H9 (cell line): Measurements from ENCODE around the gene ATP6V1B1. TPM values are rescaled to one million over a fixed set of nuclear protein-coding genes. Genes with fewer than 3 reads are reported as not detected.

Experiments
- DNase-seq: peaks from one replicate; pipeline ENCODE4 v3.0.0-alpha.2; 2017
- H2AFZ ChIP-seq: one replicate; pipeline ENCODE4 v1.6.1; 2013; ENCODE audit warnings: mild to moderate bottlenecking, low read length, control low read depth, moderate library complexity
- H2AK5ac ChIP-seq: 2 replicates; pipeline ENCODE4 v1.6.1; 2013; ENCODE audit warnings: low read length, control low read depth, mixed read lengths; ENCODE audit not compliant: insufficient read length
- H2BK120ac ChIP-seq: one replicate; pipeline ENCODE4 v1.6.1; 2013; ENCODE audit warnings: low read depth, mild to moderate bottlenecking, low read length, control low read depth, inconsistent platforms; ENCODE audit not compliant: poor library complexity, severe bottlenecking
- H2BK12ac ChIP-seq: 2 replicates; pipeline ENCODE4 v1.6.1; 2013; ENCODE audit warnings: low read length, control low read depth, mixed read lengths, low read depth; ENCODE audit not compliant: insufficient read length
- H2BK15ac ChIP-seq: 2 replicates; pipeline ENCODE4 v1.6.1; 2013; ENCODE audit warnings: low read depth, low read length, control low read depth
- H2BK20ac ChIP-seq: one replicate; pipeline ENCODE4 v1.6.1; 2013; ENCODE audit warnings: low read depth, mild to moderate bottlenecking, low read length, control low read depth, inconsistent platforms; ENCODE audit not compliant: poor library complexity, severe bottlenecking
- H2BK5ac ChIP-seq: 2 replicates; pipeline ENCODE4 v1.6.1; 2013; ENCODE audit warnings: low read length, control low read depth, mixed read lengths; ENCODE audit not compliant: insufficient read length
- H3K14ac ChIP-seq: 2 replicates; pipeline ENCODE4 v1.6.1; 2013; ENCODE audit warnings: low read length, control low read depth; ENCODE audit not compliant: insufficient read depth
- H3K18ac ChIP-seq: 2 replicates; pipeline ENCODE4 v1.6.1; 2013; ENCODE audit warnings: low read depth, mild to moderate bottlenecking, mixed read lengths, low read length, control low read depth; ENCODE audit not compliant: insufficient read length
- H3K23ac ChIP-seq: 2 replicates; pipeline ENCODE4 v1.6.1; 2013; ENCODE audit warnings: low read length, control low read depth, mixed read lengths, low read depth; ENCODE audit not compliant: insufficient read length
- H3K23me2 ChIP-seq: 2 replicates; pipeline ENCODE4 v1.6.1; 2013; ENCODE audit warnings: low read depth, mild to moderate bottlenecking, mixed read lengths, low read length, control low read depth; ENCODE audit not compliant: insufficient read length, poor library complexity, severe bottlenecking
- H3K27ac ChIP-seq: 2 replicates; pipeline ENCODE4 v1.5.1; 2013; ENCODE audit warnings: low read length, control low read depth, mixed read lengths, low read depth; ENCODE audit not compliant: insufficient read length
- H3K27me3 ChIP-seq: 2 replicates; pipeline ENCODE4 v1.6.1; 2013; ENCODE audit warnings: low read length, control low read depth, inconsistent platforms; ENCODE audit not compliant: insufficient read depth
- H3K4ac ChIP-seq: 2 replicates; pipeline ENCODE4 v1.6.1; 2013; ENCODE audit warnings: low read depth, mild to moderate bottlenecking, control low read depth, inconsistent platforms, low read length, moderate library complexity
- H3K4me1 ChIP-seq: 2 replicates; pipeline ENCODE4 v1.6.1; 2013; ENCODE audit warnings: low read length, control low read depth, inconsistent platforms; ENCODE audit not compliant: insufficient read depth
- H3K4me2 ChIP-seq: 2 replicates; pipeline ENCODE4 v1.6.1; 2013; ENCODE audit warnings: low read length, control low read depth, mixed read lengths; ENCODE audit not compliant: insufficient read length, insufficient read depth
- H3K56ac ChIP-seq: 2 replicates; pipeline ENCODE4 v1.6.1; 2013; ENCODE audit warnings: low read depth, mild to moderate bottlenecking, mixed read lengths, low read length, control low read depth; ENCODE audit not compliant: insufficient read length
- H3K79me1 ChIP-seq: 2 replicates; pipeline ENCODE4 v1.6.1; 2013; ENCODE audit warnings: low read depth, mild to moderate bottlenecking, moderate library complexity, low read length, control low read depth, inconsistent platforms; ENCODE audit not compliant: insufficient read depth, poor library complexity, severe bottlenecking
- H3K79me2 ChIP-seq: 2 replicates; pipeline ENCODE4 v1.6.1; 2013; ENCODE audit warnings: low read length, control low read depth, inconsistent platforms; ENCODE audit not compliant: insufficient read depth
- H3K9ac ChIP-seq: 2 replicates; pipeline ENCODE4 v1.6.1; 2013; ENCODE audit warnings: low read length, control low read depth, mixed read lengths; ENCODE audit not compliant: insufficient read length; ENCODE audit errors: extremely low read depth
- H3K9me3 ChIP-seq: one replicate; pipeline ENCODE4 v1.6.1; 2013; ENCODE audit warnings: low read depth, low read length, inconsistent platforms; ENCODE audit not compliant: control insufficient read depth
- H3T11ph ChIP-seq: one replicate; pipeline ENCODE4 v1.6.1; 2013; ENCODE audit warnings: mild to moderate bottlenecking, low read length, control low read depth, inconsistent platforms
- H4K20me1 ChIP-seq: one replicate; pipeline ENCODE4 v1.6.1; 2013; ENCODE audit not compliant: control insufficient read depth, insufficient read length, insufficient read depth
- H4K5ac ChIP-seq: 2 replicates; pipeline ENCODE4 v1.6.1; 2013; ENCODE audit warnings: low read depth, mild to moderate bottlenecking, mixed read lengths, low read length, control low read depth; ENCODE audit not compliant: insufficient read length
- H4K8ac ChIP-seq: replicated peaks from 2 replicates; pipeline ENCODE4 v1.6.1; 2013; ENCODE audit warnings: low read length, control low read depth, mixed read lengths, low read depth; ENCODE audit not compliant: insufficient read length
- H4K91ac ChIP-seq: 2 replicates; pipeline ENCODE4 v1.6.1; 2013; ENCODE audit warnings: low read depth, mild to moderate bottlenecking, moderate library complexity, mixed read lengths, low read length, control low read depth; ENCODE audit not compliant: insufficient read length
- H3K27ac Mint-ChIP-seq, 3 experiments: 2 replicates in 2 of 3; 3 replicates in 1 of 3; pipeline ENCODE4 v1.8.0; 2020 to 2021; ENCODE audit warnings: mixed read lengths in 3 of 3, mild to moderate bottlenecking in 1 of 3, moderate library complexity in 1 of 3
- H3K27me3 Mint-ChIP-seq: 2 replicates; pipeline ENCODE4 v1.8.0; 2021; ENCODE audit warnings: low read depth, mild to moderate bottlenecking, moderate library complexity, mixed read lengths
- H3K36me3 Mint-ChIP-seq, 3 experiments: 2 replicates in 2 of 3; 3 replicates in 1 of 3; pipeline ENCODE4 v1.8.0; 2020 to 2021; ENCODE audit warnings: low read depth in 3 of 3, mixed read lengths in 3 of 3; ENCODE audit not compliant: insufficient read depth in 1 of 3
- H3K4me1 Mint-ChIP-seq, 2 experiments: 2 replicates each; pipeline ENCODE4 v1.8.0; 2020; ENCODE audit warnings: mixed read lengths in 2 of 2
- H3K4me3 Mint-ChIP-seq, 2 experiments: 2 replicates in 1 of 2; 3 replicates in 1 of 2; pipeline ENCODE4 v1.8.0; 2020 to 2021; ENCODE audit warnings: mild to moderate bottlenecking in 2 of 2, mixed read lengths in 2 of 2, moderate library complexity in 1 of 2
- H3K9me3 Mint-ChIP-seq, 2 experiments: 2 replicates in 1 of 2; 3 replicates in 1 of 2; pipeline ENCODE4 v1.8.0; 2020; ENCODE audit warnings: mild to moderate bottlenecking in 2 of 2, mixed read lengths in 2 of 2, moderate library complexity in 1 of 2
- WGBS: extraction: QIAGEN DNeasy Blood & Tissue Kit; methylation state at CpG from one replicate; pipeline ENCODE4 v1.1.7; 2013; ENCODE audit warnings: missing lambda C conversion rate, low lambda C conversion rate, mixed read lengths; ENCODE audit not compliant: insufficient read length; ENCODE audit errors: extremely low coverage; 5-methylcytosine and 5-hydroxymethylcytosine counted together
- total RNA-seq: library from RNA; stranded (reverse); gene quantifications from 2 replicates; pipeline ENCODE4 v1.2.1, GENCODE V29; 2021
- TF ChIP-seq, protein P1 (sequence below): fragments of 200-600 bp; sonication (generic); conservative IDR thresholded peaks from 3 replicates; pipeline ENCODE4 v1.8.0; 2021; ENCODE audit warnings: antibody characterized with exemption, mild to moderate bottlenecking

The ATP6V1B1 gene
- total RNA-seq, 1 experiment from 2014 or later, result not detected

DNA sequence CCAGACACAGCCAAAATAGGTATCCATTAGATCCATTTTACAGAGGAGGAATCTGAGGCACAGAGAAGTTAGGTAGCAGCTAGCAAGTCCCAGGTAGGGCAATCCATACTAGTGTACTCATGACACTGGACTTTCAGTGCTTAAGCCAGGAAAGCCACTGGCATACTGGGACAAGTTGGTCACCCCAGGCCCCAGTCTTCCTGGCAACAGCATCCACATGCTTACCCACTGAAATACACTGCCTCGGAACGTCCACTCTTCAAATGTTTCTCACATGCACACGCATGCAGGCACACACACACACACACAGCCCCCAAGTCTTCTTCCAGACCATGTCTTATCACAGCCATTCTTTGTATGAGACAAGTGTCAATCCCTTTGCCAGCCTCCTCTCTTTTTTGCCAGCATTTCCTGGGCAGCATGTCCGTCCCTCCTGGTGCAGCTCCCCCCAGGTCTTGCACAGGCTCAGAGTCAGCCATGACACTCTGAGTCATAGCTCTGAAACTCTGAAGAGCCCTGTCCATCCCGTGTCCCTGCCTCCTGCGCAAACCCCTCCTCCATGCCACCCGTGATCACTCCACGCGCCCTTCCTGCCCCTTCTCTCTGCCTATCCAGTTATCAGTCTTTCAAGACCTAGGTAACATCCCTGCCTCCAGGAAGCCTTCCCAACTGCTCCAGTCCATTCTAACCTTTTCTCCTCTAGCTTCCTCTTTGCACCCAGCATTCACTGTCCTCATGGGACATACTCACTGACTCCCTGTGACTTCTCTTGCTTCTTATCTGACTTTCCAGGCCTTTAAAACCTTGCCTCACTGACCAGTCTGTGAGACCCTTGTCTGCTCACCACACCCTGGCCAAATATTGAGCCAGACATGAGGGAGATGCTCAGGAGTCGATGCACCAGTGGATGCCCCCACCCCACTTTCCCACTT lies 69.8 kb downstream of the ATP6V1B1 start:
- Mint-ChIP-seq H3K9me3 (no peaks in the 10 kb centered on the region), H3K4me1 (peaks cover 15 to 20% of the 10 kb centered on the region in 2 experiments), H3K36me3 (no peaks in the 10 kb centered on the region), H3K4me3 (no peak overlapping the region; a peak in 1 of 5 replicates), H3K27me3 (peaks cover 18% of the 10 kb centered on the region), H3K27ac (no peak overlapping the region; a peak in 1 of 7 replicates)
- H3K27me3 ChIP-seq, result no peaks in the 10 kb centered on the region
- no peak overlapping the region for H3K14ac ChIP-seq
- WGBS, result no CpG with 5 or more reads among the region's 10 CpGs
- no peaks in the 10 kb centered on the region for H3K79me2 ChIP-seq
- no peak overlapping the region for H3K4me2 ChIP-seq
- H4K5ac ChIP-seq, result no peak overlapping the region
- no peaks in the 10 kb centered on the region for H3K9me3 ChIP-seq
- no peak for DNase-seq
- TF ChIP-seq, protein P1, sequence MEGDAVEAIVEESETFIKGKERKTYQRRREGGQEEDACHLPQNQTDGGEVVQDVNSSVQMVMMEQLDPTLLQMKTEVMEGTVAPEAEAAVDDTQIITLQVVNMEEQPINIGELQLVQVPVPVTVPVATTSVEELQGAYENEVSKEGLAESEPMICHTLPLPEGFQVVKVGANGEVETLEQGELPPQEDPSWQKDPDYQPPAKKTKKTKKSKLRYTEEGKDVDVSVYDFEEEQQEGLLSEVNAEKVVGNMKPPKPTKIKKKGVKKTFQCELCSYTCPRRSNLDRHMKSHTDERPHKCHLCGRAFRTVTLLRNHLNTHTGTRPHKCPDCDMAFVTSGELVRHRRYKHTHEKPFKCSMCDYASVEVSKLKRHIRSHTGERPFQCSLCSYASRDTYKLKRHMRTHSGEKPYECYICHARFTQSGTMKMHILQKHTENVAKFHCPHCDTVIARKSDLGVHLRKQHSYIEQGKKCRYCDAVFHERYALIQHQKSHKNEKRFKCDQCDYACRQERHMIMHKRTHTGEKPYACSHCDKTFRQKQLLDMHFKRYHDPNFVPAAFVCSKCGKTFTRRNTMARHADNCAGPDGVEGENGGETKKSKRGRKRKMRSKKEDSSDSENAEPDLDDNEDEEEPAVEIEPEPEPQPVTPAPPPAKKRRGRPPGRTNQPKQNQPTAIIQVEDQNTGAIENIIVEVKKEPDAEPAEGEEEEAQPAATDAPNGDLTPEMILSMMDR, result no peak
- H3K27ac ChIP-seq, result no peak overlapping the region
- no peak overlapping the region for H3K56ac ChIP-seq
- no peak overlapping the region for H4K91ac ChIP-seq
- H3T11ph ChIP-seq, result no peak overlapping the region
- H4K8ac ChIP-seq, result no peak overlapping the region
- H3K79me1 ChIP-seq, result no peaks in the 10 kb centered on the region
- no peak overlapping the region for H2BK15ac ChIP-seq
- H2BK20ac ChIP-seq, result no peak overlapping the region
- H2BK12ac ChIP-seq, result no peak overlapping the region
- no peak overlapping the region for H2BK5ac ChIP-seq
- H3K4ac ChIP-seq, result no peak overlapping the region
- H2AK5ac ChIP-seq, result no peak overlapping the region
- H3K4me1 ChIP-seq, result peaks cover 8% of the 10 kb centered on the region; the same call in 1 of the 2 replicates
- H3K23ac ChIP-seq, result no peak overlapping the region
- H3K9ac ChIP-seq, result no peak overlapping the region
- no peak overlapping the region for H3K18ac ChIP-seq
- H3K23me2 ChIP-seq, result peaks cover 7% of the 10 kb centered on the region
- no peaks in the 10 kb centered on the region for H4K20me1 ChIP-seq
- no peak overlapping the region for H2AFZ ChIP-seq
- H2BK120ac ChIP-seq, result no peak overlapping the region
